HG02763 (cell line): ENCODE results near the gene HNRNPA1.
A peak's percentile ranks its signal among the peaks of the same experiment; 100 is the strongest.
"Not testable (repeated sequence)": the region's sequence is repeated elsewhere in the genome, so short reads cannot be mapped to it uniquely, and the experiment has no call there.

Experiments used
- ATAC-seq: cut with Tn5 transposase; IDR thresholded peaks from one replicate; pipeline ENCODE4 v1.9.1; 2021; ENCODE audit warnings: mild to moderate bottlenecking, moderate library complexity; ENCODE audit not compliant: unreplicated experiment

Gene HNRNPA1

GRCh38 chr12:54296393-54297099 lies 16.0 kb downstream of the HNRNPA1 start:
- ATAC-seq = no peak

GRCh38 chr12:54298904-54299303 lies 18.4 kb downstream of the HNRNPA1 start:
- ATAC-seq = no peak

- ATAC-seq = no peak
Measured at GRCh38 chr12:54299515-54300224, 19.1 kb downstream of the HNRNPA1 start.

GRCh38 chr12:54300225-54300731 lies 19.8 kb downstream of the HNRNPA1 start:
- no peak for ATAC-seq

DNA sequence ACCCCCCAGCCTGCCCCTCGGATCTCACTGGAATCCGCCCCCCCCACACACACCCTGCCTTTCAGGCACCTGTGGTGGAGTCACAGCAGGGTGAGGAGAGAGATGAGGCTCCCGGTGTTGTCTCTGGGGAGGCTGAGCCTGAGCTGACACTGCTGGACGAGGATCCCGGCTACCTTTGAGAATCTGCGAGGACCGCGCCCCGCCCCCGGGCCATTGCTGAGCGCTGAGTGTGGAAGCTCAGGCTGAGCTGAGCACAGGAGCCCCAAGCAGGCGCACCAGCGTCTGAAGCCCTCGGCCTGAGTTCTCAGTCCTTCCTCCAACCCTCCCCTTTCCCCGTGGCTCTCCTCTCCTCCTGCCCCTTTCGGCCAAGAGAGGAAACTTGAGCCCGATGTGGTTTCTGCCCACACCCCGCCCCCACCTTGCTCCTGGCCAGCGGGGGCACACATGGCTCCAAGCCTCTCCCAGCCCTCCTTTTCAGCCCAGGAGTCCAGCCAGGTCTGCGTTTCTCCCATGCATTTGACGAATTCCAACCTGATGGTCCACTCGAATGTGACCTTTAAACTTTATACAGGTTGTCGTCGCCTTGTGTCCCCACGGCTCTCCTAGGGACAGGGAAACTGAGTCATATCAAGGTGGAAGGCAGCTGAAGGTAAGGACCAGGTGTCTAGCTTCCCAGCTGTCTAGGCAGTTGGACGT lies 20.4 kb downstream of the HNRNPA1 start, which contains the start of gene NFE2:
TSS of gene NFE2 (minus strand) at position 284 of the 696 bp plus-strand sequence. CDS start 5,767 bp downstream, outside the sequence.
- no peak for ATAC-seq

DNA sequence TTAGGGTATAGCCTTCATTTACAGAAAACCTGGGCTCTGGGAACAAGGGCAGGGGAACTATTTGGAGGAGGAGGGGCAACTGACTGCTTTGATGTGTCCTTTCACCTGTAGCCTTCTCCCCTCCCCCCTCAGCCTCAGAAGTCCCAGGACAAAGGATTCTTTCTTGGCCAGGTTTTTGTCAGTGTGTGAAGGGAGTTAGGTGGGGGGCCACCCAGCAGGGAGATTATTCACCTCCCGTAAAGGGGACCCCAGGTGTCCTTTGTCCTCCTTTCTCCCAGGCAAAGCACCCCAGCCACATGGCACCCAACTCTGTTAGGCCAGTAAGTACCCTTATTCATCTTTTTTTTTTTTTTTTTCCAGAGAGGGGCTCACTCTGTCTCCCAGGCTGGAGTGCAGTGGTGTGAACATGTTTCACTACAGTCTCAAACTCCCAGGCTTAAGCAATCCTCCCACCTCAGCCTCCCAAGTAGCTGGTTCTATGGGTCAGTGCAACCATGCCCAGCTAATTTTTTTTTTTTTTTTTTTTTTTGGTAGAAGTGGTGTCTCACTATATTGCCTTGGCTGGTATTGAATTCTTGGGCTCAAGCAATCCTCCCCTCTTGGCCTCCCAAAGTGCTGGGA lies 21.0 kb downstream of the HNRNPA1 start:
- no peak for ATAC-seq

- no peak for ATAC-seq
Measured at GRCh38 chr12:54303640-54304039, 23.1 kb downstream of the HNRNPA1 start.

- no peak for ATAC-seq
Measured at GRCh38 chr12:54304187-54304810, 23.8 kb downstream of the HNRNPA1 start.

GRCh38 chr12:54306925-54307741 lies 26.6 kb downstream of the HNRNPA1 start:
- no peak for ATAC-seq

DNA sequence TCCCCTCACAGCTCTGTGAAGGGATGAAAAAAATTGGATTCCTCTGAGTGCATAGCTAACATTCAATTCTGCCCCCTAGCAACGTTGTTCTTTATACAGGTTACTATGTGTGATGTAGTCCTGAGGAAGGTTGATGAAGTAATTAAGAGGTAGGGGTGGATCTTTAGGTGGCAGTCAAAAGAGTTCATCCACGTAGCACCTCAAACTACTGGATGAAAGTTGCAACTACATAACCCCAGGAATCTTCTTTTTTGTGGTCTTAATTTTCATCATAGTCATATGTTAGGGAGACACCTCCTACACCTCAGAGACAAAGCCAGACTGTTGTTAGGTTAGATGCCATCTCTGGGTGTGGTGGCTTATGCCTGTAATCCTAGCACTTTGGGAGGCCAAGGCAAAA lies 30.5 kb downstream of the HNRNPA1 start:
- no peak for ATAC-seq

GRCh38 chr12:54312309-54312708 lies 31.8 kb downstream of the HNRNPA1 start:
- ATAC-seq = not testable (repeated sequence)

DNA sequence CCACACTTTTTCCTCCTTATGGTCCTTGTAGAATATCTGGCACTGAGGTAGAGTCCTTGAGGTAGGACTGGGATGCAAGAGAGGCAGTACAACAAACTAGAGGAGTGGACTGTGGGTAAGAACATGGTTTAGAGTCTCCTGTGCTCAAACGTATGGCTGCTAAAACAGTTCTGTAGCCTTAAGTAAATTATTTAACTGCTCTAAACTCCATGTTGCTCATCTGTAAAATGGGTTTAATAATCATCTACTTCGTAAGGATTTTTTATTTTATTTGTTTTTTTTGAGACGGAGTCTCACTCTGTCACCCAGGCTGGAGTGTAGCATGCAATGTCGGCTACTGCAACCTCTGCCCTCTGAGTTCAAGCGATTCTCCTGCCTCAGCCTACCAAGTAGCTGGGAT lies 40.8 kb downstream of the HNRNPA1 start:
- no peak for ATAC-seq

DNA sequence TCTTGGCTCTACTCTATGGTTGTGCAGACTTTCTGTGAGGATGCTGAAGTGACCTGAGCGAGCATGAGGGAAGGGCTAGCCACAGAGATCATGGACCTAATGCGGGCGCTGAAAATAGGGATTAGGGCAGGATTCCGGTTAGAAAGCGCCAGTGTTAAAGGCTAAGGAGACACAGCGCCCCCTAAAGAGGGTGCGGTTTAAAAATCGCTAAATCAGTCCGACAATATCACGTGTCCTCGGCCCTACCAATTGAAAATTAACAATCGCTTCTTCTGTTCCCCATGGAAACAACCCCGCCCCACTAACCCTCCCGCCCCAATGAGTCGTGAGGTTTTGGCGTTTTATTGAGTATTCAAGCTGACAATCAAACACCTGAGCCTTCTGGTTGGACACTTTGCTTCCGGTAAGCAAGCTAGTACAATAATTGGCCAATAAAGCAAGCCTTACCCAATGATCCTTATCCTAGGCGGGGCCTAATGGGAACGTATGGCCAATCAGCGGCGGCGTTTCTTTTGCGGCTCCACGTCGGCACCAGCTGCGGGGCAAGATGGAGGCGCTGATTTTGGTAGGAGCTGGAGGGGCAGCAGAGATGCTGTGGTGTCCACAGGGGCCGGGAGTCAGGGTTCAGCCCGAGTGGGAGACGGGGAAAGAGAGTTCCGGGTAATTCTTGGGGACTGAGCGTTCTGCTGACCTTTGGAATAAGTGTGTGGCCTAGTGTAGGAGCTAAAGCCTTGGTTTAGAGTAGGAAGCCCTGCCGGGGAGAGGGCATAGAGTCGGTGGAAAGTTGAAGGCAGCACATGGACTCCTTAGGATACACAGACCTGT lies 44.3 kb downstream of the HNRNPA1 start, which contains the start of gene COPZ1:
TSS of gene COPZ1 (plus strand) at position 515 of the 825 bp plus-strand sequence. CDS start at position 548, 33 bp downstream.
- ATAC-seq = peak; percentile 99

DNA sequence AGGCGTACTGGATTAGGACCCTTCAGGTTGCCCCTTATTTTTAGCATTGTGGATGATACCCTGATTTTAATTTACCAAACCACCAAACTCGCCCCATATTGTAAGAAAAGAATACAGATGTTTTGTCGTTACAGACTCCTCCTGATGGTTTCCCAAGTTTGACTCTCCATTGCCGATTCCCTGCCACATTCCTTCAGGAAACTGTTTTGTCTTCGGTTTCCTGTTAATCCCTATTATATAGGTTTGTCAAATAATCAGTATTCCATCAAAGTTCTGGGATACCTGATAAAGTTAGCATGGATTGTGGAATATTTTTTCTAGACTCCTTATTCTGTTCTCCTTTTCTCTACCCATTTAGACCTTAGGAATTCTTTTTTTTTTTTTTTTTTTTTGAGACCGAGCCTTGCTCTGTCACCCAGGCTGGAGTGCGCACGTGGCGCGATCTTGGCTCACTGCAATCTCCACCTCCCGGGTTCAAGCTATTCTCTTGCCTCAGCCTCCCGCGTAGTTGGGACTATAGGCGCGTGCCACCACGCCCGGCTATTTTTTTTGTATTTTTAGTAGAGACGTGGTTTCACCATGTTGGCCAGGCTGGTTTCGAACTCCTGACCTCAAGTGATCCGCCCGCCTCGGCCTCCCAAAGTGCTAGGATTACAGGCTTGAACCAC lies 45.0 kb downstream of the HNRNPA1 start:
- ATAC-seq = not testable (repeated sequence)

DNA sequence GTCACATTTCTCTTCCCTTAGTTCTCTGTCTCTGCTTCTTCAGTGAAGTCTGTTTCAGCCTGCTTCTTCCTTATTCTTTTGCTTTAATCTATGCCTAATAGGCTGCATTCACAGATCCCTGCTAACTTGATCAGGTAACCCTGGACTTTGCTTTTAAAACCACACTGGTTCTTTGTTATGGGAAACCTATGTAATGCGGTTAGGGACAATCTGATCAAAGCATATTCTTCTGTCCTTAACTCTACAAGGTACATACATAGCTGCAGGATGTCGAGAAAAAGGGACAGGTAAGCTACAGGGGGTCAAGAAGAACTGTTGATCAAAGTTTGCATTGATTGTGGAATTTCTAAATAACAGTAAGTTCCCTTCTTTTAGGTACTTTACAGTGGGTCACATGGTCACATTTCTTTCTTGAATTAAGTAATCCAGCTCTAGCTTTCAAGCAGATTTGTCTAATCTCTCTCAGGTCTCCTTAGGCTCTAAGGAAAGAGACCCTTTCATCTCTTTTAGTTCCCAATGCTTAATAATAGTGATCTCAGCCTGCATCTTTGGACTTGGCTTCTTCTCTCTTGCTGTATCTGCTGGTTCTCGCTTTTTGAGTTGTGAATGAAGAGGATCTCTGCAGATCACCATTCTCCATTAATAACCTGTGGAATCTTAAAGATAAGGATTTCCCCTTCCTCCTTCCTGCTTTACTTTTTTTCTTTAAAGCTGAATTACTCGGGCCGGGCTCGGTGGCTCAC lies 48.2 kb downstream of the HNRNPA1 start:
- no peak for ATAC-seq

GRCh38 chr12:54329759-54330158 lies 49.2 kb downstream of the HNRNPA1 start:
- ATAC-seq = no peak

DNA sequence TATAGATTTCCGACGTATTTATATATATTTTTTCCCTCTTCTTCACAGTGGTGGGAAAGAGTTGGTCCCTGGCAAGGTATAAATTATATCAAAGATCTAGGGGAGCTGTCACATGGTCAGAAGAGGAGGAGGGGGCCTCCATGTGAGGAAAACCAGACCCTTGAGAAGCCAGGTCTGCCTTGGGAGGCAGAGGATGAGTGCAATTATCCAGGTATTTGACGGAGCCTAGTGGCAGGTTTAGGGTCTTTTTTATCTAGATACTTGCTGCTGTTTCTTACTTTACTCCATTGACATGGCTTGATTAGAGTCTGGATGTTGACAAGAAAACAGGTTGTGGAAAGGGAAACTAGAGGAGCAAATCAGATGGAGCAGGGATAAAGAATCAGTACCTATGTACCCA lies 49.9 kb downstream of the HNRNPA1 start:
- ATAC-seq = no peak

- no peak for ATAC-seq
Measured at GRCh38 chr12:54331461-54331860, 50.9 kb downstream of the HNRNPA1 start.
